Stimulated activated naive CD4-positive, alpha-beta T cell (primary cell): ENCODE data around the gene PCSK5.
"Not testable (repeated sequence)": the region's sequence is repeated elsewhere in the genome, so short reads cannot be mapped to it uniquely, and the experiment has no call there.

Experiments used
- DNase-seq, 6 experiments: peaks; one replicate each; lab custom pipeline; 2025; lab: John Stamatoyannopoulos, UW

PCSK5 gene

GRCh38 chr9:75963321-75963720, 72.8 kb downstream of the PCSK5 start:
- DNase-seq: not testable (repeated sequence)

- no peak for DNase-seq
Observed at GRCh38 chr9:75964427-75964826, 74.0 kb downstream of the PCSK5 start.

GRCh38 chr9:75965231-75965630, 74.8 kb downstream of the PCSK5 start:
- no peak for DNase-seq

GRCh38 chr9:75967556-75967955, 77.1 kb downstream of the PCSK5 start:
- no peak for DNase-seq

- DNase-seq: no peak
Observed at GRCh38 chr9:75974016-75974766, 83.7 kb downstream of the PCSK5 start.

- no peak for DNase-seq
Observed at GRCh38 chr9:75975071-75975470, 84.6 kb downstream of the PCSK5 start.

- DNase-seq: no peak
Observed at GRCh38 chr9:75976549-75976948, 86.1 kb downstream of the PCSK5 start.

GRCh38 chr9:75979362-75979761, 88.9 kb downstream of the PCSK5 start:
- no peak for DNase-seq

GRCh38 chr9:75983319-75984045, 93.0 kb downstream of the PCSK5 start:
- no peak for DNase-seq

- DNase-seq: no peak
Observed at GRCh38 chr9:75985515-75985914, 95.0 kb downstream of the PCSK5 start.

GRCh38 chr9:75988663-75989062, 98.2 kb downstream of the PCSK5 start:
- DNase-seq: no peak

- DNase-seq: no peak
Observed at GRCh38 chr9:75990156-75990555, 99.7 kb downstream of the PCSK5 start.

- no peak for DNase-seq
Observed at GRCh38 chr9:75990576-75991304, 100.3 kb downstream of the PCSK5 start.

- DNase-seq: no peak
Observed at GRCh38 chr9:75992482-75993206, 102.2 kb downstream of the PCSK5 start.

- DNase-seq: no peak
Observed at GRCh38 chr9:75993434-75993833, 103.0 kb downstream of the PCSK5 start.

- no peak for DNase-seq
Observed at GRCh38 chr9:75995066-75995465, 104.6 kb downstream of the PCSK5 start.

GRCh38 chr9:75996726-75997125, 106.3 kb downstream of the PCSK5 start:
- no peak for DNase-seq

- no peak for DNase-seq
Observed at GRCh38 chr9:75997206-75997605, 106.7 kb downstream of the PCSK5 start.

- no peak for DNase-seq
Observed at GRCh38 chr9:75998096-75998780, 107.8 kb downstream of the PCSK5 start.

GRCh38 chr9:76001459-76001858, 111.0 kb downstream of the PCSK5 start:
- DNase-seq: no peak

GRCh38 chr9:76003041-76003440, 112.6 kb downstream of the PCSK5 start:
- no peak for DNase-seq

- no peak for DNase-seq
Observed at GRCh38 chr9:76004526-76004925, 114.1 kb downstream of the PCSK5 start.
